CD4-positive, alpha-beta T cell (primary cell): ENCODE results near the gene PNKD. TPM values are rescaled to one million over a fixed set of nuclear protein-coding genes. Genes with fewer than 3 reads are reported as not detected.

Experiments used
- ATAC-seq: fragments of 200-7000 bp; cut with Tn5 transposase; one replicate; pipeline ENCODE4 v1.10.0; 2022; ENCODE audit warnings: mild to moderate bottlenecking; ENCODE audit not compliant: poor library complexity
- CTCF ChIA-PET: fragments of 350-600 bp; sonication (Branson Sonifier 250); formaldehyde crosslinking; loops from one replicate; lab custom pipeline; 2021; ENCODE audit warnings: antibody characterized with exemption, inconsistent platforms; lab: Charles Lee
- POLR2A ChIA-PET: fragments of 350-600 bp; sonication (Branson Sonifier 250); formaldehyde crosslinking; loops from one replicate; lab custom pipeline; 2021; ENCODE audit warnings: antibody characterized with exemption, inconsistent platforms; lab: Charles Lee
- DNase-seq, 14 experiments: peaks; one replicate each; pipeline ENCODE4 v3.0.0-alpha.2; 2013 to 2020; ENCODE audit warnings: mixed read lengths in 2 of 14
- H3K27ac ChIP-seq, 2 donors: one replicate each; pipeline versions ENCODE4 v1.5.1 to v1.7.0; 2013; ENCODE audit warnings: low read length in 2 of 2, low read depth in 1 of 2, mild to moderate bottlenecking in 1 of 2
- H3K27me3 ChIP-seq, 2 experiments: 1 replicate in 1 of 2; 2 replicates in 1 of 2; pipeline versions ENCODE4 v1.6.1 to v1.7.0; 2013; ENCODE audit warnings: low read length in 2 of 2, control low read depth in 1 of 2, mild to moderate bottlenecking in 1 of 2, moderate library complexity in 1 of 2; ENCODE audit not compliant: insufficient read depth in 2 of 2, control insufficient read depth in 1 of 2
- H3K36me3 ChIP-seq: one replicate; pipeline ENCODE4 v1.6.1; 2013; ENCODE audit warnings: low read length, control low read depth; ENCODE audit not compliant: insufficient read depth
- H3K4me1 ChIP-seq: one replicate; pipeline ENCODE4 v1.6.1; 2013; ENCODE audit warnings: low read length, control low read depth; ENCODE audit not compliant: insufficient read depth
- H3K4me3 ChIP-seq: one replicate; pipeline ENCODE4 v1.5.1; 2013; ENCODE audit warnings: mild to moderate bottlenecking, low read length, moderate library complexity
- H3K9me3 ChIP-seq, 2 experiments: 1 replicate in 1 of 2; 2 replicates in 1 of 2; pipeline versions ENCODE4 v1.6.1 to v1.7.0; 2013; ENCODE audit warnings: low read length in 2 of 2, mild to moderate bottlenecking in 2 of 2, control low read depth in 1 of 2, moderate library complexity in 1 of 2; ENCODE audit not compliant: control insufficient read depth in 1 of 2, insufficient read depth in 1 of 2
- H3K27ac Mint-ChIP-seq: one replicate; pipeline ENCODE4 v1.8.0; 2020; ENCODE audit warnings: mixed read lengths
- H3K27me3 Mint-ChIP-seq: one replicate; pipeline ENCODE4 v1.8.0; 2021; ENCODE audit warnings: mixed read lengths
- H3K36me3 Mint-ChIP-seq: one replicate; pipeline ENCODE4 v1.8.0; 2021; ENCODE audit warnings: low read depth, mixed read lengths
- H3K4me1 Mint-ChIP-seq: one replicate; pipeline ENCODE4 v1.8.0; 2021; ENCODE audit warnings: low read depth, mixed read lengths
- H3K4me3 Mint-ChIP-seq: one replicate; pipeline ENCODE4 v1.8.0; 2020; ENCODE audit warnings: mild to moderate bottlenecking, mixed read lengths
- H3K9me3 Mint-ChIP-seq: one replicate; pipeline ENCODE4 v1.8.0; 2020; ENCODE audit warnings: mixed read lengths
- intact Hi-C, 2 experiments: fragments of 100-400 bp; cut with DNase I in 1 of 2; cut with micrococcal nuclease in 1 of 2; formaldehyde crosslinking; loops; one replicate each; pipeline versions ENCODE4 v1.15.1 to v1.9.0; 2023 to 2025; cut with DNase I, micrococcal nuclease
- total RNA-seq, 174 experiments: library from RNA in 2 of 174; stranded (reverse) in 2 of 174; gene quantifications; one replicate each; pipeline ENCODE4 v1.2.3 and lab custom pipeline; 2021 to 2026
- TF ChIP-seq, protein P1 (sequence below): fragments of 200-600 bp; IDR thresholded peaks from one replicate; pipeline ENCODE4 v1.8.0; 2022; ENCODE audit warnings: antibody characterized with exemption, mild to moderate bottlenecking

Gene PNKD
- total RNA-seq, 2 experiments from 2014 or later, result 9.2 to 10.6 TPM

DNA sequence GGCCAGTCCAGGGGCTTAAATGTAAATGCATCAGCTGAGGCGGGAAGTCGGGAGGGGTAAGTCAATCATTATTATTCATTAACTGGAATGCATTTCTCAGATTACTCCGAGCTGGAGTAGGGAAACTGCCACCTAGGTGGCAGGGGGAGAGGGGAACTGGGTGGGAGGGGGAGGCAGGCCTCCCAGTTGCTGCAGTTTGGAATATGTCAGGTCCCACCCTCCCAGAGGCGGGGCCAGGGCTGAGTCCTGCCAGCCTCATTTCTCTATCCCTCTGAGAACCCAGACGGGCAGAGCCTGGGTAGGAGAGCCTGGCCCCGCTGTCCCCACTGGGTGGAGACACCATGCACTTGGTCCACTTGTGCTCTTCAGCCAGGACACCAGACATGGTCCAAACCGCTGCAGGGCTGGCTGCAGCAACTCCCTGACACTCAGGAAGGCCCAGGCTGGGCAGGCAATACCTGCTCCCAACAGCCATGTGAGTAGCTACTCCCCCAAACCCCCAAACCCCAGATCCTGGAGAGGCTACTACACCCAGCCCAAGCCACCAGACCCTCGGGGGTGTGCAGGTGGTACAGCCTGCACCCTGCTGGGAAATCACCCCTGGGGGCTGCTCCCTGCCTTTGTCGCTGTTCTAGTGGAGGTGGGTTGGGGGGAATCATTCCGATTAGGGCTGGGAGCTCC lies 9.4 kb upstream of the PNKD start, which contains the start of gene GPBAR1:
TSS of gene GPBAR1 (plus strand) at position 274 of the 681 bp plus-strand sequence. CDS start 1,710 bp downstream, outside the sequence.
- Histone ChIP-seq H3K27me3 (no peaks in the 10 kb centered on the region), H3K4me3 (peak within 1 kb of the TSS; percentile 2), H3K36me3 (peaks cover 34% of the 10 kb centered on the region), H3K4me1 (peaks cover 31% of the 10 kb centered on the region), H3K9me3 (no peaks in the 10 kb centered on the region), H3K27ac (no peak within 1 kb of the TSS)
- TF ChIP-seq, protein P1, sequence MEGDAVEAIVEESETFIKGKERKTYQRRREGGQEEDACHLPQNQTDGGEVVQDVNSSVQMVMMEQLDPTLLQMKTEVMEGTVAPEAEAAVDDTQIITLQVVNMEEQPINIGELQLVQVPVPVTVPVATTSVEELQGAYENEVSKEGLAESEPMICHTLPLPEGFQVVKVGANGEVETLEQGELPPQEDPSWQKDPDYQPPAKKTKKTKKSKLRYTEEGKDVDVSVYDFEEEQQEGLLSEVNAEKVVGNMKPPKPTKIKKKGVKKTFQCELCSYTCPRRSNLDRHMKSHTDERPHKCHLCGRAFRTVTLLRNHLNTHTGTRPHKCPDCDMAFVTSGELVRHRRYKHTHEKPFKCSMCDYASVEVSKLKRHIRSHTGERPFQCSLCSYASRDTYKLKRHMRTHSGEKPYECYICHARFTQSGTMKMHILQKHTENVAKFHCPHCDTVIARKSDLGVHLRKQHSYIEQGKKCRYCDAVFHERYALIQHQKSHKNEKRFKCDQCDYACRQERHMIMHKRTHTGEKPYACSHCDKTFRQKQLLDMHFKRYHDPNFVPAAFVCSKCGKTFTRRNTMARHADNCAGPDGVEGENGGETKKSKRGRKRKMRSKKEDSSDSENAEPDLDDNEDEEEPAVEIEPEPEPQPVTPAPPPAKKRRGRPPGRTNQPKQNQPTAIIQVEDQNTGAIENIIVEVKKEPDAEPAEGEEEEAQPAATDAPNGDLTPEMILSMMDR, result no peak
- Mint-ChIP-seq H3K27me3 (no peaks in the 10 kb centered on the region), H3K27ac (peak within 1 kb of the TSS; percentile 71), H3K9me3 (no peaks in the 10 kb centered on the region), H3K36me3 (peaks cover 36% of the 10 kb centered on the region), H3K4me3 (no peak within 1 kb of the TSS), H3K4me1 (peaks cover 17% of the 10 kb centered on the region)
- DNase-seq (peak in 1 of 14 experiments; percentile 31), ATAC-seq (no peak)
- CTCF ChIA-PET, result no interaction called here
- POLR2A ChIA-PET, result interaction anchor here (0.6 to 1.6 kb wide), 3 partner anchors 9 to 35 kb away, joined by 3 to 6 read pairs (median 5); partner anchors contain the start of genes AAMP and PNKD
- intact Hi-C loops, result no loop called here

DNA sequence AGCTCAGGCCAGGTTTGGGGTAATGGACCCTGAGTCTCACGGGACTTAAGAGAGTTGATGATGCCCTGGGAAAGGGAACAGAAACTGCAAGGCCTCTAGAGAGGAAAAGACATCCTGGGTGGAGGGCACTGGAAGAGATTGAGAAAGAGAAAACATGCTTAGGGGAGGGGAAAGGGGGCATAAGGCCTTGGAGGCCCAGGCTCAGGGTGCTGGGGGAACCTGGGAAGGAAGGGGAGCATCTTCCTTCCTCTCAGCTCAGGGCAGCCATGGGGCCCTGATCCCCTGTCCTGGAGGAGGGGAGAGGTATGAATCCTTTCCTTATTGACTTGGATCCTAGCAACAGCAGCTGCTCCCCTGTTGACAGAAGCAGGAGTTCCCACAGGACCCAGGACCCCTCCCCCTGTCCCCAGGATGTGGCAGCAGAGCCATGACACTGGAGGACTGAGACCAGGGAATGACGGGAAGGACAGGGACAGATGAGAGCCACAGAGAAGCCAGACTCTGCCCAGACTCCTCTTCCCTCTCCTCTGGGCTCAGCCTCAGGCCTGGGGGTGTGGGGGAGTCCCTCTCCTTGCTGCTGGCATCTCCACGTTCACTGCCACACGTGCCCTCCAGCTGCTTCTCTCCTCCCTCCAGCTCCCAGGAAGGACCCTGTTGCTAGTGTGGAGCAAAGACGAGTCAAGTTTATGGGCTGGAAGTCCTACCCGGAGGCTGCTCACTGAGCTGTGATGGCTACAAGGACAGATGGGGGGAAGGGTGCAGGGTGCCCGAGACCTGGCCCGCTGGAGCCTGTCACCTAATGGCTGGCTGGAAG lies 8.7 kb upstream of the PNKD start:
- no peak overlapping the region for H3K4me3 Mint-ChIP-seq
- H3K27ac Mint-ChIP-seq, result no peak overlapping the region

DNA sequence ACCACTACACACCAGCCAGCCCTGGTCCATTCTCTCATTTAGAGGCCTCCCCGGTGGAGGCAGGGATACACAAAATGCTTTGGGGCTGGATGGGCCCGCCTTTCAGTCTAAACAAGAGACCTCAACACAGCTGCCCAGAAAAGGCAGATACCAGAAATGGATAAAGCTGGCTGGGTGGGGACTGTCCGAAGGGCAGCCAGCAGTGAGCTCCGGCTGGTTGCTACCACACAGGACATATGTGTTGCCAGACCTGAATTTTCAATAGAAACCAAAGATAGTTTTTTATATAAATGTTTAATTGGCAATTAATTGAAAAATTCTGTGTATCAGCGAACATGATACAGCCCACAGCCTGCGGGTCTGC lies 8.1 kb upstream of the PNKD start:
- Histone ChIP-seq H3K27ac (no peak overlapping the region), H3K9me3 (no peaks in the 10 kb centered on the region), H3K36me3 (peaks cover 44% of the 10 kb centered on the region), H3K4me3 (no peak overlapping the region), H3K27me3 (no peaks in the 10 kb centered on the region), H3K4me1 (peaks cover 39% of the 10 kb centered on the region)
- peaks cover 35% of the 10 kb centered on the region for H3K36me3 Mint-ChIP-seq
- no peaks in the 10 kb centered on the region for H3K9me3 Mint-ChIP-seq
- no peak overlapping the region for H3K27ac Mint-ChIP-seq
- ATAC-seq (no peak), DNase-seq (no peak)
- CTCF ChIA-PET, result no interaction called here
- H3K4me1 Mint-ChIP-seq, result peaks cover 16% of the 10 kb centered on the region
- POLR2A ChIA-PET, result interaction anchor here (1.6 kb wide), 1 partner anchor 36 kb away, joined by 5 read pairs; no protein-coding TSS in a partner anchor
- TF ChIP-seq, protein P1, result no peak
- H3K4me3 Mint-ChIP-seq, result no peak overlapping the region
- no peaks in the 10 kb centered on the region for H3K27me3 Mint-ChIP-seq
- intact Hi-C loops, result no loop called here

More for the DNA sequence above, 8.7 kb upstream of the PNKD start:
- TF ChIP-seq, protein P1, result no peak
- Histone ChIP-seq H3K4me1 (peaks cover 38% of the 10 kb centered on the region), H3K9me3 (no peaks in the 10 kb centered on the region), H3K36me3 (peaks cover 38% of the 10 kb centered on the region), H3K4me3 (no peak overlapping the region), H3K27me3 (no peaks in the 10 kb centered on the region), H3K27ac (no peak overlapping the region)
- ChIA-PET POLR2A (interaction anchor here (0.6 to 1.6 kb wide), 3 partner anchors 8 to 36 kb away, joined by 3 to 6 read pairs (median 5); partner anchors contain the start of genes AAMP and PNKD), CTCF (no interaction called here)
- Mint-ChIP-seq H3K9me3 (no peaks in the 10 kb centered on the region), H3K27me3 (no peaks in the 10 kb centered on the region), H3K4me1 (peaks cover 14% of the 10 kb centered on the region), H3K36me3 (peaks cover 35% of the 10 kb centered on the region)
- no peak for ATAC-seq
- DNase-seq, result no peak
- intact Hi-C loops, result no loop called here
